ENCODE results near the gene CDIPT. TPM values are rescaled to one million over a fixed set of nuclear protein-coding genes. Genes with fewer than 3 reads are reported as not detected.

The CDIPT gene
- total and polyA plus RNA-seq, 2 donors from 2014 or later: 85.9 to 148 TPM

- H3K27ac ChIP-seq (ENCODE audit: low read depth in 2 of 2, low read length in 2 of 2): peak overlapping the region in 1 of 2 donors; percentile 48
- H3K4me1 ChIP-seq (ENCODE audit: control insufficient read depth in 2 of 3, insufficient read depth in 2 of 3, low read depth in 1 of 3, low read length in 3 of 3): peaks cover 0 to 33% (median 13%) of the 10 kb centered on the region in 3 donors
- FAIRE-seq (no peak), DNase-seq (no peak)
- intact Hi-C loops (cut with DNase I): no loop called here
- no peaks in the 10 kb centered on the region for H3K27me3 ChIP-seq (ENCODE audit: control insufficient read depth, insufficient read depth, low read length)
- peaks cover 0 to 9% (median 8%) of the 10 kb centered on the region in 3 donors for H3K36me3 ChIP-seq (ENCODE audit: control insufficient read depth in 2 of 3, insufficient read depth in 3 of 3, low read length in 3 of 3)
- TF ChIP-seq CTCF (IDR thresholded peaks at IDR 0.05; ENCODE audit: borderline replicate concordance, extremely low read depth, insufficient read depth): no peak
- H3K9ac ChIP-seq (ENCODE audit: low read length in 3 of 3): no peak overlapping the region
- no peak overlapping the region for H3K4me3 ChIP-seq (ENCODE audit: low read length in 3 of 3)
- H3K9me3 ChIP-seq (ENCODE audit: control insufficient read depth in 2 of 3, insufficient read depth in 1 of 3, low read length in 3 of 3): no peaks in the 10 kb centered on the region
Measured at GRCh38 chr16:29826342-29826695, 36.7 kb downstream of the CDIPT start.

- TF ChIP-seq CTCF (IDR thresholded peaks at IDR 0.05; ENCODE audit: borderline replicate concordance, extremely low read depth, insufficient read depth): no peak
- DNase-seq (peak in 1 of 5 donors; percentile 82), FAIRE-seq (no peak)
- Histone ChIP-seq H3K36me3 (ENCODE audit: control insufficient read depth in 2 of 3, insufficient read depth in 3 of 3, low read length in 3 of 3) (peaks cover 0 to 4% (median 4%) of the 10 kb centered on the region in 3 donors), H3K27ac (ENCODE audit: low read depth in 2 of 2, low read length in 2 of 2) (peak overlapping the region; percentile 48 to 70), H3K9me3 (ENCODE audit: control insufficient read depth in 2 of 3, insufficient read depth in 1 of 3, low read length in 3 of 3) (no peaks in the 10 kb centered on the region), H3K4me1 (ENCODE audit: control insufficient read depth in 2 of 3, insufficient read depth in 2 of 3, low read depth in 1 of 3, low read length in 3 of 3) (peaks cover 0 to 35% (median 13%) of the 10 kb centered on the region in 3 donors), H3K9ac (ENCODE audit: low read length in 3 of 3) (peak overlapping the region in 1 of 3 donors; percentile 31), H3K27me3 (ENCODE audit: control insufficient read depth, insufficient read depth, low read length) (no peaks in the 10 kb centered on the region), H3K4me3 (ENCODE audit: low read length in 3 of 3) (no peak overlapping the region)
- intact Hi-C loops (cut with DNase I): no loop called here
Measured at GRCh38 chr16:29825145-29826044, 37.6 kb downstream of the CDIPT start.

- intact Hi-C loops (cut with DNase I): no loop called here
- no peaks in the 10 kb centered on the region for H3K27me3 ChIP-seq (ENCODE audit: control insufficient read depth, insufficient read depth, low read length)
- DNase-seq: no peak
- peaks cover 0 to 40% (median 18%) of the 10 kb centered on the region in 3 donors for H3K4me1 ChIP-seq (ENCODE audit: control insufficient read depth in 2 of 3, insufficient read depth in 2 of 3, low read depth in 1 of 3, low read length in 3 of 3)
- H3K9me3 ChIP-seq (ENCODE audit: control insufficient read depth in 2 of 3, insufficient read depth in 1 of 3, low read length in 3 of 3): no peaks in the 10 kb centered on the region
- peak overlapping the region in 1 of 3 donors; percentile 31 for H3K9ac ChIP-seq (ENCODE audit: low read length in 3 of 3)
- peak overlapping the region; percentile 26 to 70 for H3K27ac ChIP-seq (ENCODE audit: low read depth in 2 of 2, low read length in 2 of 2)
- peaks cover 0 to 4% (median 0%) of the 10 kb centered on the region in 3 donors for H3K36me3 ChIP-seq (ENCODE audit: control insufficient read depth in 2 of 3, insufficient read depth in 3 of 3, low read length in 3 of 3)
- no peak for FAIRE-seq
- no peak for TF ChIP-seq CTCF (IDR thresholded peaks at IDR 0.05; ENCODE audit: borderline replicate concordance, extremely low read depth, insufficient read depth)
- H3K4me3 ChIP-seq (ENCODE audit: low read length in 3 of 3): peak overlapping the region in 1 of 3 donors; percentile 13
Measured at GRCh38 chr16:29824589-29825144, 38.4 kb downstream of the CDIPT start.

All from kidney (tissue), 14 donors.